ENCODE results near the gene CLDN16.

Gene CLDN16

GRCh38 chr3:190387578-190388213 is at the start of gene CLDN16:
Gene CLDN16 (plus strand): TSS chr3:190388163. CDS start chr3:190388330, 167 bp downstream.
- DNase-seq = no peak

- no peak for DNase-seq
Observed at GRCh38 chr3:190338717-190339116, 49.2 kb upstream of the CLDN16 start.

- DNase-seq = no peak
Observed at GRCh38 chr3:190339130-190339529, 48.8 kb upstream of the CLDN16 start.

- no peak for DNase-seq
Observed at GRCh38 chr3:190340071-190340470, 47.9 kb upstream of the CLDN16 start.

GRCh38 chr3:190345027-190345821 is 42.7 kb upstream of the CLDN16 start:
- DNase-seq = no peak

- no peak for DNase-seq
Observed at GRCh38 chr3:190345878-190346277, 42.1 kb upstream of the CLDN16 start.

- no peak for DNase-seq
Observed at GRCh38 chr3:190346541-190346940, 41.4 kb upstream of the CLDN16 start.

GRCh38 chr3:190352861-190353457 is 35.0 kb upstream of the CLDN16 start:
- DNase-seq = no peak

GRCh38 chr3:190356246-190356645 is 31.7 kb upstream of the CLDN16 start:
- no peak for DNase-seq

GRCh38 chr3:190357468-190357867 is 30.5 kb upstream of the CLDN16 start:
- DNase-seq = no peak

- DNase-seq = no peak
Observed at GRCh38 chr3:190359813-190360212, 28.1 kb upstream of the CLDN16 start.

GRCh38 chr3:190360228-190360627 is 27.7 kb upstream of the CLDN16 start:
- no peak for DNase-seq

GRCh38 chr3:190361791-190362190 is 26.2 kb upstream of the CLDN16 start:
- DNase-seq = no peak

GRCh38 chr3:190362258-190362657 is 25.7 kb upstream of the CLDN16 start:
- DNase-seq = no peak

GRCh38 chr3:190366133-190366532 is 21.8 kb upstream of the CLDN16 start:
- no peak for DNase-seq

GRCh38 chr3:190368881-190369280 is 19.1 kb upstream of the CLDN16 start:
- DNase-seq = no peak

- DNase-seq = no peak
Observed at GRCh38 chr3:190369668-190370295, 18.2 kb upstream of the CLDN16 start.

GRCh38 chr3:190370369-190370768 is 17.6 kb upstream of the CLDN16 start:
- no peak for DNase-seq

GRCh38 chr3:190371152-190371551 is 16.8 kb upstream of the CLDN16 start:
- no peak for DNase-seq

- DNase-seq = no peak
Observed at GRCh38 chr3:190375246-190375645, 12.7 kb upstream of the CLDN16 start.

GRCh38 chr3:190375671-190376070 is 12.3 kb upstream of the CLDN16 start:
- no peak for DNase-seq

GRCh38 chr3:190378240-190378891 is 9.6 kb upstream of the CLDN16 start:
- no peak for DNase-seq

GRCh38 chr3:190380184-190380583 is 7.8 kb upstream of the CLDN16 start:
- no peak for DNase-seq

Data from CD4-positive, alpha-beta T cell treated with Interleukin-1 beta for 1 hour (primary cell).